DND-41 (cell line): ENCODE results near the gene CTCF.
A peak's percentile ranks its signal among the peaks of the same experiment; 100 is the strongest.

Source experiments
- ATAC-seq: fragments of 200-7000 bp; cut with Tn5 transposase; 3 replicates; pipeline ENCODE4 v1.9.1; 2021; ENCODE audit warnings: low read depth; ENCODE audit not compliant: insufficient read depth
- DNase-seq: peaks from one replicate; pipeline ENCODE4 v3.0.0-alpha.2; 2020
- H2AFZ ChIP-seq: 2 replicates; pipeline ENCODE4 v1.6.0; 2012; ENCODE audit warnings: low read depth, low read length
- H3K27ac ChIP-seq: 2 replicates; pipeline ENCODE4 v1.5.1; 2012; ENCODE audit warnings: low read length, inconsistent platforms
- H3K27me3 ChIP-seq: fragments of 200-600 bp; sonication (generic); 2 replicates; pipeline ENCODE4 v1.6.0; 2012; ENCODE audit warnings: low read length, mild to moderate bottlenecking, inconsistent platforms; ENCODE audit not compliant: insufficient read depth, poor library complexity
- H3K36me3 ChIP-seq: 2 replicates; pipeline ENCODE4 v1.5.1; 2012; ENCODE audit warnings: low read length, inconsistent platforms; ENCODE audit not compliant: insufficient read depth
- H3K4me1 ChIP-seq: 2 replicates; pipeline ENCODE4 v1.5.1; 2012; ENCODE audit warnings: mild to moderate bottlenecking, low read length; ENCODE audit not compliant: insufficient read depth
- H3K4me2 ChIP-seq: 2 replicates; pipeline ENCODE4 v1.6.0; 2012; ENCODE audit warnings: mild to moderate bottlenecking, moderate library complexity, low read length, inconsistent platforms; ENCODE audit not compliant: insufficient read depth
- H3K4me3 ChIP-seq, 2 experiments: fragments of 200-600 bp in 1 of 2; shearing (Covaris generic) in 1 of 2; 2 replicates each; pipeline ENCODE4 v1.5.1; 2012 to 2016; ENCODE audit warnings: inconsistent platforms in 2 of 2, low read length in 2 of 2, mild to moderate bottlenecking in 2 of 2, low read depth in 1 of 2, moderate library complexity in 1 of 2
- H3K79me2 ChIP-seq: 2 replicates; pipeline ENCODE4 v1.6.0; 2012; ENCODE audit warnings: low read length, inconsistent platforms; ENCODE audit not compliant: insufficient read depth
- H3K9ac ChIP-seq: 2 replicates; pipeline ENCODE4 v1.6.0; 2012; ENCODE audit warnings: low read depth, mild to moderate bottlenecking, inconsistent platforms, low read length, moderate library complexity
- H3K9me3 ChIP-seq: 2 replicates; pipeline ENCODE4 v1.5.1; 2012; ENCODE audit warnings: low read length, moderate library complexity, mild to moderate bottlenecking, inconsistent platforms; ENCODE audit not compliant: insufficient read depth, severe bottlenecking
- H4K20me1 ChIP-seq: 2 replicates; pipeline ENCODE4 v1.6.0; 2012; ENCODE audit warnings: low read length; ENCODE audit not compliant: insufficient read depth
- EZH2 ChIP-seq: IDR thresholded peaks from 3 replicates; pipeline ENCODE4 v1.6.1; 2012; ENCODE audit warnings: borderline replicate concordance, low read depth, mild to moderate bottlenecking, moderate library complexity, low read length, inconsistent platforms; ENCODE audit not compliant: severe bottlenecking
- TF ChIP-seq, protein P1 (sequence below): IDR thresholded peaks from 2 replicates; pipeline ENCODE4 v1.5.1; 2012; ENCODE audit warnings: borderline replicate concordance, low read length, moderate library complexity, mild to moderate bottlenecking; ENCODE audit not compliant: poor library complexity, severe bottlenecking; ENCODE audit errors: extremely low read depth

The CTCF gene

DNA sequence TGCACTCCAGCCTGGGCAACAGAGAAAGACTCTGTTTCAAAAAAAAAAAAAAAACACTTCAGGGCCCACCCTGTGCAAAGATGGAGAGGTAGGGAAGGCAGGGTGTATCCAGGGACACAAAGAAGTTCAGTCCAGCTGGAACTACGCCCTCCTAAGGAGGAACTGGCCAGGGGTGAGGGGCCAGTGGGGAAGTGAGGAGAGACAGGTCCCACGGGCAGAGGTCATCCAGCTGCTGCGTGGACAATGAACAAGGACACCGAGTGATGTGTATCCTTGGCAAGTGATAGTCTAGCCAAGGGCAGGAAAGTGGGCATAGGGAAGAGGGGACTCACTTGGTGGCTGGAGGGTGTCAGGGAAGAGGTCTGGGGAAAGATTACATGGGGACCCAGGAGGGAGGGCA, 43.1 kb upstream of the CTCF start:
- no peak overlapping the region for H3K4me2 ChIP-seq
- H4K20me1 ChIP-seq, result no peaks in the 10 kb centered on the region
- DNase-seq (no peak), ATAC-seq (no peak)
- H3K4me1 ChIP-seq, result peaks cover 17% of the 10 kb centered on the region
- no peak for TF ChIP-seq EZH2
- TF ChIP-seq, protein P1, sequence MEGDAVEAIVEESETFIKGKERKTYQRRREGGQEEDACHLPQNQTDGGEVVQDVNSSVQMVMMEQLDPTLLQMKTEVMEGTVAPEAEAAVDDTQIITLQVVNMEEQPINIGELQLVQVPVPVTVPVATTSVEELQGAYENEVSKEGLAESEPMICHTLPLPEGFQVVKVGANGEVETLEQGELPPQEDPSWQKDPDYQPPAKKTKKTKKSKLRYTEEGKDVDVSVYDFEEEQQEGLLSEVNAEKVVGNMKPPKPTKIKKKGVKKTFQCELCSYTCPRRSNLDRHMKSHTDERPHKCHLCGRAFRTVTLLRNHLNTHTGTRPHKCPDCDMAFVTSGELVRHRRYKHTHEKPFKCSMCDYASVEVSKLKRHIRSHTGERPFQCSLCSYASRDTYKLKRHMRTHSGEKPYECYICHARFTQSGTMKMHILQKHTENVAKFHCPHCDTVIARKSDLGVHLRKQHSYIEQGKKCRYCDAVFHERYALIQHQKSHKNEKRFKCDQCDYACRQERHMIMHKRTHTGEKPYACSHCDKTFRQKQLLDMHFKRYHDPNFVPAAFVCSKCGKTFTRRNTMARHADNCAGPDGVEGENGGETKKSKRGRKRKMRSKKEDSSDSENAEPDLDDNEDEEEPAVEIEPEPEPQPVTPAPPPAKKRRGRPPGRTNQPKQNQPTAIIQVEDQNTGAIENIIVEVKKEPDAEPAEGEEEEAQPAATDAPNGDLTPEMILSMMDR, result no peak
- no peak overlapping the region for H3K9ac ChIP-seq
- H2AFZ ChIP-seq, result no peak overlapping the region
- no peak overlapping the region for H3K4me3 ChIP-seq
- no peaks in the 10 kb centered on the region for H3K9me3 ChIP-seq
- no peaks in the 10 kb centered on the region for H3K36me3 ChIP-seq
- no peaks in the 10 kb centered on the region for H3K27me3 ChIP-seq
- H3K79me2 ChIP-seq, result no peaks in the 10 kb centered on the region
- no peak overlapping the region for H3K27ac ChIP-seq

DNA sequence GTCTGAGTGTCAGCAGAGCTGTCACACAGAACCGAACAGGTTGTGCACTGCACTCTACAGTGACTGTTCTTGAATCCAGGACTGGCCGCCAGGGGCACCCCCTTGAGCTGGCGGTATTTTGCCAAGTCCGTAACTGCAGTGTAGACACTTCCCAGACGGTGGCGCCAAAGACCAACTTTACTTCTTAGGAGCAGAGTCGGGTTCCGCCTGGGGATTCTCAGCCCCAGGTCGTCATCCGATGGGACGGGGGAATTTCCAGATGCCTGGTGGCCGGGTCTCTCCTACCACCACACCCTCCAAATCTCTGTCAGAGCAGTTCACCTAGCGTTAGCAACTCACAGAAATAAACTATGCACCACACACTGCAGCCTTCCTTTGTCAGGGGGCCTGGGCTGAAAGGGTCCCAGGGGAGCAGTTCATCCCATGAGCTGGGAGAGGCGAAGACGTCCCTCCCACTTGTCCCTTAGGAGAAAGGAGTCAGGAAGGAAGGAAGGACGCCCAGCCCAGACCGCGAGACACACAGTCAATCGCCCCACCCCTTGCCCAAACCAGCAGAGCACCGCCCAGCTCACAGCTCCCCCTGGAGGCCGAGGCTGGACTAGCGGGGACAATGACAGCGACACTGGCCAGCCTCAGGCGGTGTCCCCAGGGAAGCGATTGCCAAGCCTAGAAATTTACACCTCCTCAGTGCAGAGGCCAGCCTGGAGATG, 41.1 kb upstream of the CTCF start:
- H3K9ac ChIP-seq, result peak overlapping the region; percentile 62
- H3K27ac ChIP-seq, result peak overlapping the region; percentile 91
- H3K36me3 ChIP-seq, result no peaks in the 10 kb centered on the region

DNA sequence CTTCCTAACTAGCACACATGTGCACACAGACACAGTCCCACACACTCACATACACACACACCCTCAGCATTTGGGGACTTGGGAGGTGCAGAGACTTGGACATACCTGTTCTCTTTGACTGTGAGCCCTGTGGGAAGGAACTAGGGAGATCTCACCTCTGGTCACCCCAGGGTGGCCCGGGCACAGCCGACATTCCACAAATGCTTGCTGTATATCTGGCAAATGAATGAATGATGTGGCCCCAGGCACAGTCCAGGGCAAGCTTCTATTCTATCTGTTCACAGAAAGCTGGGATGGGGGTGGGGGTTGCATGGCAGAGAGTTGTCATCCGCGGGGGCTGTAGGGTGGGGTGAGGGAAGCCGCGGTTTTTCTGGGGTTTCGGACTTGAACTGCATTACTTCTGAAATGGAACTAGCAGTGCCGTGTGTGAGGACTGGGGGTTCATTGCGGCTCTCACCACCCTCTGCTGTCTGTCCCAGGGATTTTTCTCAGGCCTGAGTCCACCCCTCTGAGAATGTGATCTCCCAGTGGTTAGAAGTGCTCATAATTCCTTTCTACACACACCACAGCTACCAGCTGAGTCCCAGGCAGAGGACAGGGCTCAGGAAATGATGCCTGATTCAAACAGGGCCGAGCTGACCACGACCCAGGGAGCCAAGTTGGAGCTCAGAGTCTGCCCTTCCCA, 37.0 kb upstream of the CTCF start:
- Histone ChIP-seq H3K4me1 (peaks cover 33% of the 10 kb centered on the region), H3K79me2 (peaks cover 7% of the 10 kb centered on the region), H3K9ac (no peak overlapping the region), H3K4me3 (no peak overlapping the region), H3K9me3 (no peaks in the 10 kb centered on the region), H3K27me3 (no peaks in the 10 kb centered on the region), H3K36me3 (no peaks in the 10 kb centered on the region), H3K4me2 (no peak overlapping the region), H4K20me1 (no peaks in the 10 kb centered on the region), H3K27ac (no peak overlapping the region), H2AFZ (no peak overlapping the region)
- no peak for TF ChIP-seq EZH2
- TF ChIP-seq, protein P1, result no peak
- DNase-seq, result no peak
- no peak for ATAC-seq

More for the DNA sequence above, 41.1 kb upstream of the CTCF start:
- DNase-seq (peak; percentile 96), ATAC-seq (peak; percentile 88)
- Histone ChIP-seq H4K20me1 (no peaks in the 10 kb centered on the region), H3K4me2 (peak overlapping the region; percentile 97), H3K79me2 (no peaks in the 10 kb centered on the region), H3K9me3 (no peaks in the 10 kb centered on the region), H3K4me3 (peak overlapping the region; percentile 29 to 72; a peak in 3 of 4 replicates), H3K27me3 (no peaks in the 10 kb centered on the region), H3K4me1 (peaks cover 13% of the 10 kb centered on the region), H2AFZ (peak overlapping the region; percentile 92)
- no peak for TF ChIP-seq EZH2
- TF ChIP-seq, protein P1, result peak; percentile 98
